Choroid plexus epithelial cell (primary cell): ENCODE measurements around the gene DLGAP1.

ENCODE experiments used
- DNase-seq: peaks from one replicate; pipeline ENCODE4 v3.0.0-alpha.2; 2010; ENCODE audit warnings: low read depth
- H3K4me3 ChIP-seq: 2 replicates; pipeline ENCODE4 v1.5.1; 2011; ENCODE audit warnings: low read depth, mild to moderate bottlenecking, control low read depth, low read length, moderate library complexity
- TF ChIP-seq, protein P1 (sequence below): conservative IDR thresholded peaks from 2 replicates; pipeline ENCODE4 v1.5.1; 2011; ENCODE audit warnings: low read depth, mild to moderate bottlenecking, control low read depth, inconsistent platforms, low read length, moderate library complexity

Gene DLGAP1

DNA sequence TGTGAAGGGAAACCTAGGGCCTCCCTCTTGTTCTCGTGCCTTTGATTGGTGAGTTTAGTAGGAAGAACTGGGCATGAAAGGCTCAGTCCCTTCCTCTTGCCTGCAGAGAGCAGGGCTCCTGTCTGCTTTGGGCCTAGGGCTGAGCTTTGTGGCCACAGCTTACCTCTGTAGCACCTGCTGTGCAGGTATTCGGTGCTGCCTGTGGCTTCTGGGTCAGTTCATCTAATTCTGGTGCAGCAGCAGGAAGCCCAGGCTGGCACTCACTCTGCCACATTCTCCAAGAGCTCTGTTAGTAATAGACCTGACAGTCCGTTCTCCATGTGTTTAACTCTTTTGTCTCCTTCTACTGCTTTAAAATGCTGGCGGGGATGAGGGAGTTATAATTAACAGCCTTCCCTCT is 96.5 kb downstream of the DLGAP1 start:
- no peak overlapping the region for H3K4me3 ChIP-seq
- TF ChIP-seq, protein P1, sequence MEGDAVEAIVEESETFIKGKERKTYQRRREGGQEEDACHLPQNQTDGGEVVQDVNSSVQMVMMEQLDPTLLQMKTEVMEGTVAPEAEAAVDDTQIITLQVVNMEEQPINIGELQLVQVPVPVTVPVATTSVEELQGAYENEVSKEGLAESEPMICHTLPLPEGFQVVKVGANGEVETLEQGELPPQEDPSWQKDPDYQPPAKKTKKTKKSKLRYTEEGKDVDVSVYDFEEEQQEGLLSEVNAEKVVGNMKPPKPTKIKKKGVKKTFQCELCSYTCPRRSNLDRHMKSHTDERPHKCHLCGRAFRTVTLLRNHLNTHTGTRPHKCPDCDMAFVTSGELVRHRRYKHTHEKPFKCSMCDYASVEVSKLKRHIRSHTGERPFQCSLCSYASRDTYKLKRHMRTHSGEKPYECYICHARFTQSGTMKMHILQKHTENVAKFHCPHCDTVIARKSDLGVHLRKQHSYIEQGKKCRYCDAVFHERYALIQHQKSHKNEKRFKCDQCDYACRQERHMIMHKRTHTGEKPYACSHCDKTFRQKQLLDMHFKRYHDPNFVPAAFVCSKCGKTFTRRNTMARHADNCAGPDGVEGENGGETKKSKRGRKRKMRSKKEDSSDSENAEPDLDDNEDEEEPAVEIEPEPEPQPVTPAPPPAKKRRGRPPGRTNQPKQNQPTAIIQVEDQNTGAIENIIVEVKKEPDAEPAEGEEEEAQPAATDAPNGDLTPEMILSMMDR: no peak
- DNase-seq: no peak

- H3K4me3 ChIP-seq: no peak overlapping the region
- TF ChIP-seq, protein P1: no peak
- no peak for DNase-seq
These were observed 97.5 kb downstream of the DLGAP1 start for GRCh38 chr18:4357579-4357978.

DNA sequence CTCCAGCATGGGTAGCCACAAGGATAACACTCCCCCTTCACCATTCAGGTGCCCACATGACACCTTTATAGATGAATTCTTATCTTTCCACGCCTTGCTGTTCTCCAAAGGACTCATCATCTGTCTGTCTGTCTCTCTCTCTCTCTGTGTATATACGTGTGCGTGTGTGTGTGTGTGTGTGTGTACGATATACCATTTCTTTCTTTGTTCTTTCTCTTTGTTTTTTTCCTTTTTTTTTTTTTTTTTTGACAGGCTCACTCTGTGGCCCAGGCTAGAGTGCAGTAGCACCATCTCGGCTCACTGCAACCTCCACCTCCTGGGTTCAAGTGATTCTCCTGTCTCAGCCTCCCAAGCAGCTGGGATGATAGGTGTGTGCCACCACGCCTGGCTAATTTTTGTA is 98.2 kb downstream of the DLGAP1 start:
- no peak for DNase-seq
- H3K4me3 ChIP-seq: no peak overlapping the region
- TF ChIP-seq, protein P1: no peak

GRCh38 chr18:4353853-4354418 is 101.2 kb downstream of the DLGAP1 start:
- no peak for DNase-seq
- H3K4me3 ChIP-seq: no peak overlapping the region
- TF ChIP-seq, protein P1: no peak

DNA sequence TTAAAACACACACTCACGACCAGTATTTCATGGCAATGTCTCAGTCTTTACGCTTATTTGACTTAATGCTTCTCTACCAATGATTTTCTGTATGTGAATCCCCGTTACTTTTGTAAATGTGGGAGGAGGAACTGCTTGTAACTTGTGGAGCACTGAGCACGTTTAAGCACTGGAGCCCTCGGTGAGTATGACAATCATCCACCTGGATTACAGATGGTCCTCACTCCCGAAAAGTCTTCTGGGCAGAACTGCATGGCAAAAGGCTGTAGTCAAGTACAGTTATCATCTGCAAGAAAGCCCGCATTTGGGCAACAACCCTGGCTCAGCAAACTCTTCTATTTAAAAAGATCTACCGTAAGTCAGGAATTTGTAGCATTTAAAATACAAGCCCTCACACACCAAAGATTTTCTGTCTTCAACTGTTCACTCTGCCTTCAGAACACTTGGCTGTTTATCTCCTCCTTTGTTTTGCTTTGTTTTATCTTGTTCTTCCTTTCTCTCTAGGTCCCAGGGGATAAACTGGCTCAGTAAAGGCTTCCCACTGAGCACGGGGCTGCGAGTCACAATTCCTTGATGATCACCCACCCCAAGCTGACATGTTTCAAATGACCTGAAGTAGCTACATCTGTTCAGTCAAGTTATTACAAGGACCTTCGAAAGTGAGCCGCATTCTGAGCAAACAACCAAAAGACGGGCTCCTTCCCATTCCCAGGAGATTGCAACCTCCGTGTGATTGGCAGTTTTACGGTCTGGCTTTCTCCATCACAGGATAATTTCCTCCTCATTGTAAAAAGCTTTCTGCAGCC is 102.2 kb downstream of the DLGAP1 start:
- no peak overlapping the region for H3K4me3 ChIP-seq
- TF ChIP-seq, protein P1: no peak
- DNase-seq: no peak

DNA sequence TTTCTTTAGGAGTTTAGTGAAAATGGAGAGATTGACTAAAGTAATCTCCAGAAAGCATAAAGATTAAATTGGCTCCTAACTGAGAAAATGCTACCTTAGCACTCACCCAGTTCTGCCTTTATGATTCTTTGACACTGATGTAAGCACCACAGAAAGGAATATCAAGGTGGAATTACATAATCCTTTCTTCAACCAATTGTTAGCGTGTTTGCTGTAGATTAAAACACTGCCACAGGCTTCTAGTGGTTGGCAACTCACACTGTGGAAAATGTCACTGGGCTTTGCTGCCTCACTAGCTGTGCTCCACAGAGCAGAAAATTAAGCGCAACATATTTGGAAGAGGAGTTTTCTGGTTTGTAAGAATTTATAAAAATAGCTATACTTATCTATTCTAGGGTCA is 104.1 kb downstream of the DLGAP1 start:
- TF ChIP-seq, protein P1: no peak

DNA sequence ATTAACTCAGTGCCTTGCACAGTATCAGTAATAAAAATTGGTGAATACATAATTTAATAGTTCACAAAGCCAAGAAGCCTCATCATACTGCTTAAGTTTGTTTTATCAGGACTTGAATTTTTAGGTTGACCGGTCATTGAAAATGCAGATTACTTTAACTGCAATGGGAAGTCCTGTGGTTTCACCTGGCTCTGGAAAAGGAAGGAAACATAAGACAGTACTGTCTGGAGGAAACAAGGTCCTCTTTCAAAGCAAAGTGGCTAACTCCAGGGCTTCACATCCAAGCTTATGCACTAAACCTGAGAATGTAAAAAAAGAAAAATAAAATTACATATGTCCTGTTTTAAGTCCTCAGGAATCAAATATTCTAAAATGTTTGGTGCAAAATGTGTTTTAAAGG is 119.7 kb downstream of the DLGAP1 start:
- H3K4me3 ChIP-seq: no peak overlapping the region
- DNase-seq: no peak
- TF ChIP-seq, protein P1: no peak

More for the DNA sequence above, 104.1 kb downstream of the DLGAP1 start:
- DNase-seq: no peak
- no peak overlapping the region for H3K4me3 ChIP-seq
